Measurements from ENCODE around the gene NTN1.

NTN1 gene

DNA sequence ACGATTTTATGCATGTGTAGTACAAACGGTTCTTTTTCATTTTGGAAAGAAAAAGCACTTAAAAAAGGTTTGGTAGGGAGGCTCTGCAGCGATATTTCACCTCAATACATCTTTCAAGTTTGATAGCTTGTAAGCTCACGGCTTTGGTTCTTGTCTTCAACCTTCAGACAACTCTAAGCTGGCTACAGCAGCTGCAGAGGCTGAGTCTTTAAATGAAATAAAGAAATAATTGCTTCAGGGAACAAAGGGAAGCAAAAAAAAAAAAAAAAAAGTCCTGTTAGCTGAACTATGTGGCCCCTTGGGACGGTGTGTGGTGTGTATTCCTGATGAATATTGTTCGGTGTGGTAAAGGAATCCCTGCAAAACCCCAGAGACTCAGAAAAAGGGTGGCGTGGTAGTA, 265.1 kb downstream of the NTN1 start:
- no peak for FAIRE-seq

DNA sequence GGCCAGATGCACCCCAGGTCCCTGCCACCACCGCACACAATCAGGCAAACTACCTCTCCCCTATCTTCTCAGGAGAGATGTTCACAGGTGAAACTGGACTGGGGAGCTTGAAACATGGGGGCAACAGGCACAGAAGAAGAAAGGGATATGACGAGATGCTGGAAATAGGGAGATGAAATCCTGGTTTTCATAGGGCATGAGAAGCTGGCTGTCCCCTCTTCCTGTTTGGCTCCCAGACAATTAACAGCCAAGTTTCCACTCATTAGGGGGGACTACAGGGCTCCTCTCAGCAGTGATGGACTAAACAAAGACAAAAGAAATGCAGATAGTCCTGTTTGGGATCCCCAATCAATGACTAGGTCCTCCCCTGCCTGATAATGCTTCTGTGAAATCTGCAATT, 266.0 kb downstream of the NTN1 start:
- FAIRE-seq, result no peak

DNA sequence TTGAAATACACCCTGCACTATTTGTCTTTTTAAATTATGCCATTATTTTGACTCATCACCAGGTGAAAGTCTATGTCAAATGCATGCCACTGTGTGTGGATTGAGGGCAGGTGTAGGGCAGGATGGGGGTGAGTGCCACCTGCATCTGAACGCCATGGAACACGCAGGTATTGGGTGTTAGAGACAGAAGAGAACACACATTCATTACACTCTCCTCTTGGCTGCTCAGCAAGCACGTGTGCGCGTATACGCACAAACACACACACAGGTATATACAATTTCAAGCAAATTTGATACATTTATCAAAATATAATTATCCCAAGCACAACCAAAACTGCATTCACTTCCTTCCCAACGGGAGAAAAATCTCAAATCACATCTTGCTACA, 268.9 kb downstream of the NTN1 start:
- no peak for FAIRE-seq

DNA sequence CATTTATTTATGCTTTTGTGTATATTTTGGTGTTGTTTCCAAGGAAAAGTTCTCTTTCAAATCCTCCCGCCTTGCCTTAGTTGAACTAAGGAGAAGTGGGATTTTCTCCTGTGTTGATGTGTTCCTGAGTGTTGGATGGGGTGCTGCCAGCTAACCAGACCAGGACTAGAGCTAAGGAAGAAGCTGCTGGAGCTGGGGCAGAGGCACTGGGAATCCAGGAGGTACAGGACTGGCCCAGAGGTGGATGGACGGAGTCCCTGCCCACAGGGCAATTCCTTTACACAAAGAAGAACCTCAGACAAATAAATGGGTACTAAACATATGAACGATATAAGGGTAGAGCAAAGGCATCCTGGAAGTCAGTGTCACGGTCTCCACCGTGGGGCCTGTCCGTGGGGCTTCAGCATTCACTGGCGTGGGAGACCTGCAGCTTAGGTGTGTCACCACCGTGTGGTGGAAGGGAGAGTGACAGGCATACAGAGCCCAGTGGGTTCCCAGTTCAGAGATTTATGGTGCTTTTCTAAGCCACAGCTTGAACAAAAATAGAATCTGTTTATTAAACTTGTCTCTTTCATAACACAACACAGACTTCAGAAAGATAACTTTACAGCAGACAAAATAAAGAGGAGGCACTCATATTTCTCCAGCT, 270.7 kb downstream of the NTN1 start:
- no peak for FAIRE-seq

DNA sequence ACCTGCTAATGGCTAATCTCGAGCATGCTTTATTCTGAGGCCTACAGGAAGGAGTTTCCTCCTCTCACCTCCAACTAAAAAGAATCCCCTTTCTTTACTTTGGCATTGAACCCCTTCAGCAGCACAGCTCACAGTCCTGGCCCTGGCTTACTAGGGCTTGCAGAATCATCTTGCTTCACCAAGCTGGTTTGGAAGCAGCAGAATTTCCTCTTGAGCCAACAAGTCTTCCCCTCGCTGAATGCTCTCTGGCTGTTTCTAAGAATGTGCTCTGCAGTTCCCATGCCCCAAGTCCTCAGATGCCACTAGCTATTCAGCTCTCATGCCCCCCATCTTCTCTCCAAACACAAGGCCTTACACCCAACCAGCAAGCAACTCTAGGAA, 271.2 kb downstream of the NTN1 start:
- FAIRE-seq, result no peak

Data from colon (tissue), 2 donors.